Upper lobe of right lung (tissue), 1 donor: ENCODE measurements around the gene HERPUD1. TPM values are rescaled to one million over a fixed set of nuclear protein-coding genes. Genes with fewer than 3 reads are reported as not detected.

Experiments
- ATAC-seq: fragments of 200-7000 bp; cut with Tn5 transposase; one replicate; pipeline ENCODE4 v1.9.1; 2020; ENCODE audit warnings: mild to moderate bottlenecking, moderate library complexity
- DNase-seq: peaks from one replicate; pipeline ENCODE4 v3.0.0-alpha.2; 2020
- H3K27ac ChIP-seq: fragments of 200-600 bp; one replicate; pipeline ENCODE4 v1.8.0; 2022
- H3K27me3 ChIP-seq: fragments of 200-600 bp; one replicate; pipeline ENCODE4 v1.8.0; 2022; ENCODE audit warnings: mild to moderate bottlenecking
- H3K36me3 ChIP-seq: fragments of 200-600 bp; one replicate; pipeline ENCODE4 v1.8.0; 2022
- H3K4me1 ChIP-seq: fragments of 200-600 bp; one replicate; pipeline ENCODE4 v1.8.0; 2022
- H3K4me3 ChIP-seq: fragments of 200-600 bp; one replicate; pipeline ENCODE4 v1.8.0; 2022; ENCODE audit warnings: mild to moderate bottlenecking
- H3K9me3 ChIP-seq: fragments of 200-600 bp; one replicate; pipeline ENCODE4 v1.8.0; 2022
- intact Hi-C: fragments of 100-400 bp; cut with DNase I; formaldehyde crosslinking; loops from one replicate; pipeline ENCODE4 v1.11.0; 2022
- total RNA-seq: library from RNA; stranded (reverse); fragmentation: NEBNext Ultra II Directional; extraction: Animal tissue kit (Norgen Biotek cat#: 25700); gene quantifications from one replicate; pipeline ENCODE4 v1.2.1, GENCODE V29; 2021
- TF ChIP-seq, protein P1 (sequence below): fragments of 200-600 bp; IDR thresholded peaks from one replicate; pipeline ENCODE4 v1.8.0; 2022; ENCODE audit warnings: antibody characterized with exemption
- donor health status: DM: no; HTN: yes; CAD: no; lungs with severe emphysema.

The HERPUD1 gene
- total RNA-seq, 1 donor from 2014 or later: 223 TPM

GRCh38 chr16:56911771-56912571 is 20.0 kb upstream of the HERPUD1 start:
- TF ChIP-seq, protein P1, sequence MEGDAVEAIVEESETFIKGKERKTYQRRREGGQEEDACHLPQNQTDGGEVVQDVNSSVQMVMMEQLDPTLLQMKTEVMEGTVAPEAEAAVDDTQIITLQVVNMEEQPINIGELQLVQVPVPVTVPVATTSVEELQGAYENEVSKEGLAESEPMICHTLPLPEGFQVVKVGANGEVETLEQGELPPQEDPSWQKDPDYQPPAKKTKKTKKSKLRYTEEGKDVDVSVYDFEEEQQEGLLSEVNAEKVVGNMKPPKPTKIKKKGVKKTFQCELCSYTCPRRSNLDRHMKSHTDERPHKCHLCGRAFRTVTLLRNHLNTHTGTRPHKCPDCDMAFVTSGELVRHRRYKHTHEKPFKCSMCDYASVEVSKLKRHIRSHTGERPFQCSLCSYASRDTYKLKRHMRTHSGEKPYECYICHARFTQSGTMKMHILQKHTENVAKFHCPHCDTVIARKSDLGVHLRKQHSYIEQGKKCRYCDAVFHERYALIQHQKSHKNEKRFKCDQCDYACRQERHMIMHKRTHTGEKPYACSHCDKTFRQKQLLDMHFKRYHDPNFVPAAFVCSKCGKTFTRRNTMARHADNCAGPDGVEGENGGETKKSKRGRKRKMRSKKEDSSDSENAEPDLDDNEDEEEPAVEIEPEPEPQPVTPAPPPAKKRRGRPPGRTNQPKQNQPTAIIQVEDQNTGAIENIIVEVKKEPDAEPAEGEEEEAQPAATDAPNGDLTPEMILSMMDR: no peak
- intact Hi-C loops: no loop called here
- Histone ChIP-seq H3K36me3 (no peaks in the 10 kb centered on the region), H3K27ac (peak overlapping the region; percentile 36), H3K4me1 (peaks cover 59% of the 10 kb centered on the region), H3K27me3 (no peaks in the 10 kb centered on the region), H3K4me3 (no peak overlapping the region), H3K9me3 (no peaks in the 10 kb centered on the region)
- DNase-seq (peak; percentile 75), ATAC-seq (peak; percentile 78)

GRCh38 chr16:56912746-56913708 is 18.9 kb upstream of the HERPUD1 start:
- Histone ChIP-seq H3K36me3 (no peaks in the 10 kb centered on the region), H3K27ac (peak overlapping the region; percentile 30), H3K4me1 (peaks cover 65% of the 10 kb centered on the region), H3K27me3 (no peaks in the 10 kb centered on the region), H3K9me3 (no peaks in the 10 kb centered on the region), H3K4me3 (no peak overlapping the region)
- DNase-seq: peak; percentile 57
- no peak for ATAC-seq
- intact Hi-C loops: no loop called here
- TF ChIP-seq, protein P1: no peak

DNA sequence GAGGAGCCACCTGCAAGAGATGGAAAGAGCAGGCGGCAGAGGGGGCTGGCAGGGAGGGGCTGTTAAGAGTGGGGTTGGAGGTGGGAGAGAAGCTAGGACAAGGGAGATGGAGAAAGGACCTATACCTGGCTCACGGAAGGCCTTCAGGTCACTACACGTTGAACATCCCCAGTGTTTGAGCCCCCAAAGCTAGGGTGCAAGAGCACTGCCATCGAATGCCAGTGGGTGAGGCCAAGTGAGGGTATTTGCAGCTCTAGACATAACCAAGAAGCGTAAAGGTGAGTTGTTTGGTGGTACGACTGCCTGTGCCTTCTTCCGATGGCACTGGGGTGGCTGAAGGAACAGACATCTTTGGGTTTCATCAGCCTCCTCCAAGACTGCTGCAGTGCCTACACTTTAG is 17.0 kb upstream of the HERPUD1 start:
- DNase-seq (no peak), ATAC-seq (no peak)
- intact Hi-C loops: no loop called here
- Histone ChIP-seq H3K9me3 (no peaks in the 10 kb centered on the region), H3K27ac (no peak overlapping the region), H3K4me3 (no peak overlapping the region), H3K27me3 (no peaks in the 10 kb centered on the region), H3K36me3 (no peaks in the 10 kb centered on the region), H3K4me1 (peaks cover 62% of the 10 kb centered on the region)
- TF ChIP-seq, protein P1: no peak

DNA sequence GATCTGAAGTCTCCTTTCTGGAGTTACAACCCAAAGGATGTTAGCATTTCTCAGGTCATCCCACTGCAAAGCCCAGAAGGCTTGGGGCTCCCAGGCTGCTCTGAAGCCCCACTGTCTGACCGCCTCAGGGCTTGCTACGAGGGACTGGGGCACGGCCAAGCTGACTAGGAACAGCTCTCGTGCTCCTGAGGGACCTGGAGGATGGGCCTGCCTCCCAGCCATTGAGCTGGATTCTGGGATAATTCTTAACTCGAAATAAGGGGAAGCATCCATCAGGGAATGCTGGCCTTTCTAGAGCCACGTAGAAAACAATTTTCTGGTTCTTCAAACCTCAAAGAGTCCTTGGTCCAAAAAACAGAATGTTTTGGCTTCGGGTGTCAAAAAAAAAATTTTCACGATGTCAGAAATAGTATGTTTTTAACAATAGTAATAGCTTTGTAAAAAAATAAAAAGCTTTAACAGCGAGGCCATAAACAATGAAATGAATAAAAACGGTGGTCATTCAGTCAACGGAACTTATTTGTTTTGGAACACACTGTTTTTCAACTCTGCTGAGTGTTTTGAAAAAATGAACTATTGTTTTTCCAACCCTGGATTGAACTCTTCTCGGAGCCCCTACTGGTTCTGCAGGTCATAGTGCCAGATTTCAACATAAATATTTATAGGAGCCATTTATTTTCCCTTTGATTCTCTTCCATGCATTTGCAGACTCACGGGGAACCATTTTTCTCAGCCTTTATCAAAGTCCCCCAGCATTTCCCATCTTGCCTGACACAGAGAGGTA is 16.4 kb upstream of the HERPUD1 start:
- H3K9me3 ChIP-seq: no peaks in the 10 kb centered on the region
- no peaks in the 10 kb centered on the region for H3K36me3 ChIP-seq
- peak overlapping the region; percentile 55 for H3K27ac ChIP-seq
- intact Hi-C loops: no loop called here
- no peaks in the 10 kb centered on the region for H3K27me3 ChIP-seq
- DNase-seq: no peak
- no peak overlapping the region for H3K4me3 ChIP-seq
- ATAC-seq: no peak
- H3K4me1 ChIP-seq: peaks cover 57% of the 10 kb centered on the region
- TF ChIP-seq, protein P1: no peak
